Sigmoid colon (tissue), 7 donors: Measurements from ENCODE around the gene HBB. TPM values are rescaled to one million over a fixed set of nuclear protein-coding genes. Genes with fewer than 3 reads are reported as not detected.

Experiments
- DNase-seq: peaks from one replicate; pipeline ENCODE4 v3.0.0-alpha.2; 2019
- H3K27ac ChIP-seq, 4 donors: fragments of 200-600 bp; sonication (generic); one replicate each; pipeline ENCODE4 v1.5.1; 2016 to 2019; ENCODE audit warnings: mild to moderate bottlenecking in 1 of 4
- H3K27me3 ChIP-seq, 3 donors: fragments of 200-600 bp; sonication (generic); one replicate each; pipeline ENCODE4 v1.5.1; 2019; ENCODE audit warnings: mild to moderate bottlenecking in 1 of 3
- H3K36me3 ChIP-seq, 4 donors: fragments of 200-600 bp; sonication (generic); one replicate each; pipeline ENCODE4 v1.5.1; 2016 to 2019
- H3K4me1 ChIP-seq, 4 donors: fragments of 200-600 bp; sonication (generic); one replicate each; pipeline ENCODE4 v1.5.1; 2017 to 2019
- H3K4me3 ChIP-seq, 4 donors: fragments of 200-600 bp; sonication (generic); one replicate each; pipeline ENCODE4 v1.5.1; 2017 to 2019; ENCODE audit warnings: mild to moderate bottlenecking in 2 of 4, moderate library complexity in 1 of 4
- H3K9me3 ChIP-seq, 4 donors: fragments of 200-600 bp in 3 of 4; sonication (generic) in 3 of 4; one replicate each; pipeline versions ENCODE4 v1.5.1 to v1.6.1; 2013 to 2019
- EP300 ChIP-seq, 4 donors: sonication (generic); formaldehyde crosslinking; IDR thresholded peaks; one replicate each; pipeline ENCODE4 v1.6.1; 2017; ENCODE audit warnings: antibody characterized with exemption in 4 of 4
- POLR2A ChIP-seq, 2 donors: fragments of 450-650 bp; IDR thresholded peaks; one replicate each; pipeline ENCODE4 v1.6.1; 2016; ENCODE audit warnings: antibody characterized with exemption in 2 of 2, mild to moderate bottlenecking in 2 of 2, moderate library complexity in 2 of 2
- POLR2AphosphoS5 ChIP-seq, 4 donors: sonication (generic); formaldehyde crosslinking; IDR thresholded peaks; one replicate each; pipeline ENCODE4 v1.6.1; 2017; ENCODE audit warnings: antibody characterized with exemption in 4 of 4
- WGBS, 2 donors: extraction: QIAGEN DNeasy Blood & Tissue Kit; methylation state at CpG; one replicate each; pipeline ENCODE4 v1.1.7; 2013; 5-methylcytosine and 5-hydroxymethylcytosine counted together
- intact Hi-C: fragments of 100-400 bp; cut with DNase I; formaldehyde crosslinking; loops from one replicate; pipeline ENCODE4 v1.15.1; 2023
- polyA plus RNA-seq, 3 donors: library from polyadenylated mRNA; stranded (reverse); fragments of 200-250 nt; gene quantifications; one replicate each; pipeline ENCODE4 v1.2.3, GENCODE V29; 2013
- total RNA-seq, 4 donors: library from RNA; depleted of rRNA; stranded (reverse); fragments of >200 nt; gene quantifications; one replicate each; pipeline ENCODE4 v1.1.0, GENCODE V29; 2016
- TF ChIP-seq, protein P1 (sequence below), 4 experiments: fragments of 450-650 bp in 3 of 4; fragments of 200-600 bp in 1 of 4; IDR thresholded peaks; one replicate each; pipeline ENCODE4 v1.5.1; 2016 to 2019; ENCODE audit warnings: antibody characterized with exemption in 4 of 4, mild to moderate bottlenecking in 3 of 4, moderate library complexity in 2 of 4
- donor health status: healthy with polysubstance abuse.
- donor health status: Bipolar disorder and iron deficiency.
- donor health status: healthy.

The HBB gene
- total and polyA plus RNA-seq, 7 donors, result 1.6 to 57.3 (median 3.5) TPM; not detected in 1

- TF ChIP-seq, protein P1, sequence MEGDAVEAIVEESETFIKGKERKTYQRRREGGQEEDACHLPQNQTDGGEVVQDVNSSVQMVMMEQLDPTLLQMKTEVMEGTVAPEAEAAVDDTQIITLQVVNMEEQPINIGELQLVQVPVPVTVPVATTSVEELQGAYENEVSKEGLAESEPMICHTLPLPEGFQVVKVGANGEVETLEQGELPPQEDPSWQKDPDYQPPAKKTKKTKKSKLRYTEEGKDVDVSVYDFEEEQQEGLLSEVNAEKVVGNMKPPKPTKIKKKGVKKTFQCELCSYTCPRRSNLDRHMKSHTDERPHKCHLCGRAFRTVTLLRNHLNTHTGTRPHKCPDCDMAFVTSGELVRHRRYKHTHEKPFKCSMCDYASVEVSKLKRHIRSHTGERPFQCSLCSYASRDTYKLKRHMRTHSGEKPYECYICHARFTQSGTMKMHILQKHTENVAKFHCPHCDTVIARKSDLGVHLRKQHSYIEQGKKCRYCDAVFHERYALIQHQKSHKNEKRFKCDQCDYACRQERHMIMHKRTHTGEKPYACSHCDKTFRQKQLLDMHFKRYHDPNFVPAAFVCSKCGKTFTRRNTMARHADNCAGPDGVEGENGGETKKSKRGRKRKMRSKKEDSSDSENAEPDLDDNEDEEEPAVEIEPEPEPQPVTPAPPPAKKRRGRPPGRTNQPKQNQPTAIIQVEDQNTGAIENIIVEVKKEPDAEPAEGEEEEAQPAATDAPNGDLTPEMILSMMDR (IDR thresholded peaks at IDR 0.05), result no peak
- TF ChIP-seq POLR2AphosphoS5 (IDR thresholded peaks at IDR 0.05), result no peak
- no peak for TF ChIP-seq POLR2A (IDR thresholded peaks at IDR 0.05)
- no peak for TF ChIP-seq EP300 (IDR thresholded peaks at IDR 0.05)
- intact Hi-C loops, result no loop called here
- no peaks in the 10 kb centered on the region for H3K9me3 ChIP-seq
- no peaks in the 10 kb centered on the region for H3K36me3 ChIP-seq
- H3K27ac ChIP-seq, result no peak overlapping the region
- H3K4me3 ChIP-seq, result no peak overlapping the region
- WGBS, 2 donors, result 91 to 96% methylated on average over 2 of the region's 2 CpGs
- no peak for DNase-seq
- H3K27me3 ChIP-seq, result no peaks in the 10 kb centered on the region
- H3K4me1 ChIP-seq, result no peaks in the 10 kb centered on the region
Observed at GRCh38 chr11:5232821-5233220, 6.0 kb upstream of the HBB start.

GRCh38 chr11:5232176-5232575 is 5.3 kb upstream of the HBB start:
- Histone ChIP-seq H3K9me3 (no peaks in the 10 kb centered on the region), H3K4me3 (no peak overlapping the region), H3K27ac (no peak overlapping the region), H3K4me1 (no peaks in the 10 kb centered on the region), H3K36me3 (no peaks in the 10 kb centered on the region), H3K27me3 (no peaks in the 10 kb centered on the region)
- TF ChIP-seq POLR2AphosphoS5 (IDR thresholded peaks at IDR 0.05), result no peak
- no peak for TF ChIP-seq EP300 (IDR thresholded peaks at IDR 0.05)
- TF ChIP-seq, protein P1 (IDR thresholded peaks at IDR 0.05), result no peak
- TF ChIP-seq POLR2A (IDR thresholded peaks at IDR 0.05), result no peak
- intact Hi-C loops, result no loop called here
- DNase-seq, result no peak
- WGBS, 2 donors, result 60 to 72% methylated on average over 3 of the region's 3 CpGs

DNA sequence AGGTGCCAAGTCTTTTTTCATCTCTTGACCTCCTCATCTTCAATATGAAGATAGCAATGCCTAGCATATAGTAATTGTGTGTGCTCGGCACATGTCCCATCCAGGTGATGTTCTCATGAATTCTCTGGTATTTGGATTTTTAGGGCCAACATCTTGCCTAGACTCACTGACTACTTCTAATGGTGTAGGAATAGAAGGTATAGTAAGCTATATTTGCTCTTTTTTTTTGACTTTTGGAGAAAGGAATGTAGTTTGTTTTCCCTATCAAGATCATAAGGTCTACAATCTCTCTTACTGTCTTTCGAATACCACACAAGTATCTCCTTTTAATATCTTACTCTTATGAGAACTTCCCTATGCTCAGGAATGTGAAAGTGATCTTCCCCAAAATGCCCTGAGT is 4.2 kb upstream of the HBB start:
- no peaks in the 10 kb centered on the region for H3K36me3 ChIP-seq
- WGBS, 2 donors, result 86 to 89% methylated on average over 2 of the region's 2 CpGs

DNA sequence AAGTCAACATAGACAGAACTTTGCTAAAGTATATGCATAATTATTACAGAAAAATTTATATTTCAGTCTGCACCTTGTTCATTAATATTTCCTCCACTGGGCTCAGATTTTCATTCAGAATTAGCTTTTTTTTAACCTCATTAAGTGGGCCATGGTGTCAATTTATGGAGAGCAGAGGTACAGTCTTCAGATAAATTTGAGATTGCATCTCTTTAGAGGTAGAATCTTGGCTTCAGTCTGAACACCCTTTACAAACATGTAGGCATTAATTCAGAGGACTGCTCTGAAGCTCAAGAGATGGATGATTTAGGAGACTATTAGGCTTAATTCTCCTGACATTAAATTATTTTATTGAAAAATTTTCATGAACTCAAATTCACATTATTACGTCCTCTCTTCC is 3.4 kb upstream of the HBB start:
- H3K4me1 ChIP-seq, result no peaks in the 10 kb centered on the region
- no peak overlapping the region for H3K27ac ChIP-seq
- WGBS, 2 donors, result 89 to 94% methylated on average over 1 of the region's 1 CpG
- DNase-seq, result no peak
- H3K9me3 ChIP-seq, result no peaks in the 10 kb centered on the region
- no peak overlapping the region for H3K4me3 ChIP-seq
- no peaks in the 10 kb centered on the region for H3K36me3 ChIP-seq
- no peak for TF ChIP-seq EP300 (IDR thresholded peaks at IDR 0.05)
- intact Hi-C loops, result no loop called here
- H3K27me3 ChIP-seq, result no peaks in the 10 kb centered on the region

More for the DNA sequence above, 4.2 kb upstream of the HBB start:
- TF ChIP-seq POLR2A (IDR thresholded peaks at IDR 0.05), result no peak
- TF ChIP-seq, protein P1 (IDR thresholded peaks at IDR 0.05), result no peak
- TF ChIP-seq POLR2AphosphoS5 (IDR thresholded peaks at IDR 0.05), result no peak
- no peak for TF ChIP-seq EP300 (IDR thresholded peaks at IDR 0.05)
- intact Hi-C loops, result no loop called here
- Histone ChIP-seq H3K9me3 (no peaks in the 10 kb centered on the region), H3K4me1 (no peaks in the 10 kb centered on the region), H3K27me3 (no peaks in the 10 kb centered on the region), H3K27ac (no peak overlapping the region), H3K4me3 (no peak overlapping the region)
- no peak for DNase-seq

DNA sequence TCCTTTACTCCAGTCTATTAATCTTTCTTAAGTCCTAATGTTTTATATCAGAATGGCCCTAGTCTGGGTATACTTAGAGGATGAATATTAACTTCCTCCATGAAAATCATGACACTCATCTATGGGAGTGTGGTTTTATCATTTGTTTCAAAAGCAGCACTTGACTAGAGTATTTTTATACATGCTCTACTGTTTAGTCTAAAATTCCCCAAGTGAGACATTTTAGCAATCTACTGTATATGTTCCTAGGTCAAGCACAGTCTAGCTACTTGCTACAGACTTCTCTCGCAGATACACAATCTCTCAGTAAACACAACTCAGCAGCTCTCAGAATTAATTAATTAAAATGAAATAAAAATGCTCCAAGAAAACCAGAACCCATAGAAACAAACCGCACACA is 2.9 kb upstream of the HBB start:
- intact Hi-C loops, result no loop called here

More for the DNA sequence above, 2.9 kb upstream of the HBB start:
- Histone ChIP-seq H3K27ac (no peak overlapping the region), H3K9me3 (no peaks in the 10 kb centered on the region), H3K4me3 (no peak overlapping the region), H3K36me3 (no peaks in the 10 kb centered on the region), H3K27me3 (no peaks in the 10 kb centered on the region), H3K4me1 (no peaks in the 10 kb centered on the region)
- TF ChIP-seq EP300 (IDR thresholded peaks at IDR 0.05) (no peak), POLR2A (IDR thresholded peaks at IDR 0.05) (no peak), POLR2AphosphoS5 (IDR thresholded peaks at IDR 0.05) (no peak)
- TF ChIP-seq, protein P1 (IDR thresholded peaks at IDR 0.05), result no peak
- WGBS, 2 donors, result 84 to 92% methylated on average over 2 of the region's 2 CpGs
- DNase-seq, result no peak
